CD4-positive, alpha-beta T cell (primary cell): ENCODE measurements around the gene SKAP1. TPM values are rescaled to one million over a fixed set of nuclear protein-coding genes. Genes with fewer than 3 reads are reported as not detected.
A peak's percentile ranks its signal among the peaks of the same experiment; 100 is the strongest.
"Not testable (repeated sequence)": the region's sequence is repeated elsewhere in the genome, so short reads cannot be mapped to it uniquely, and the experiment has no call there.

ENCODE experiments used
- ATAC-seq: fragments of 200-7000 bp; cut with Tn5 transposase; one replicate; pipeline ENCODE4 v1.10.0; 2022; ENCODE audit warnings: mild to moderate bottlenecking; ENCODE audit not compliant: poor library complexity
- CTCF ChIA-PET: fragments of 350-600 bp; sonication (Branson Sonifier 250); formaldehyde crosslinking; loops from one replicate; lab custom pipeline; 2021; ENCODE audit warnings: antibody characterized with exemption, inconsistent platforms; lab: Charles Lee
- POLR2A ChIA-PET: fragments of 350-600 bp; sonication (Branson Sonifier 250); formaldehyde crosslinking; loops from one replicate; lab custom pipeline; 2021; ENCODE audit warnings: antibody characterized with exemption, inconsistent platforms; lab: Charles Lee
- DNase-seq, 14 experiments: peaks; one replicate each; pipeline ENCODE4 v3.0.0-alpha.2; 2013 to 2020; ENCODE audit warnings: mixed read lengths in 2 of 14
- H3K27ac ChIP-seq, 2 donors: one replicate each; pipeline versions ENCODE4 v1.5.1 to v1.7.0; 2013; ENCODE audit warnings: low read length in 2 of 2, low read depth in 1 of 2, mild to moderate bottlenecking in 1 of 2
- H3K27me3 ChIP-seq, 2 experiments: 1 replicate in 1 of 2; 2 replicates in 1 of 2; pipeline versions ENCODE4 v1.6.1 to v1.7.0; 2013; ENCODE audit warnings: low read length in 2 of 2, control low read depth in 1 of 2, mild to moderate bottlenecking in 1 of 2, moderate library complexity in 1 of 2; ENCODE audit not compliant: insufficient read depth in 2 of 2, control insufficient read depth in 1 of 2
- H3K36me3 ChIP-seq: one replicate; pipeline ENCODE4 v1.6.1; 2013; ENCODE audit warnings: low read length, control low read depth; ENCODE audit not compliant: insufficient read depth
- H3K4me1 ChIP-seq: one replicate; pipeline ENCODE4 v1.6.1; 2013; ENCODE audit warnings: low read length, control low read depth; ENCODE audit not compliant: insufficient read depth
- H3K4me3 ChIP-seq: one replicate; pipeline ENCODE4 v1.5.1; 2013; ENCODE audit warnings: mild to moderate bottlenecking, low read length, moderate library complexity
- H3K9me3 ChIP-seq, 2 experiments: 1 replicate in 1 of 2; 2 replicates in 1 of 2; pipeline versions ENCODE4 v1.6.1 to v1.7.0; 2013; ENCODE audit warnings: low read length in 2 of 2, mild to moderate bottlenecking in 2 of 2, control low read depth in 1 of 2, moderate library complexity in 1 of 2; ENCODE audit not compliant: control insufficient read depth in 1 of 2, insufficient read depth in 1 of 2
- H3K27ac Mint-ChIP-seq: one replicate; pipeline ENCODE4 v1.8.0; 2020; ENCODE audit warnings: mixed read lengths
- H3K27me3 Mint-ChIP-seq: one replicate; pipeline ENCODE4 v1.8.0; 2021; ENCODE audit warnings: mixed read lengths
- H3K36me3 Mint-ChIP-seq: one replicate; pipeline ENCODE4 v1.8.0; 2021; ENCODE audit warnings: low read depth, mixed read lengths
- H3K4me1 Mint-ChIP-seq: one replicate; pipeline ENCODE4 v1.8.0; 2021; ENCODE audit warnings: low read depth, mixed read lengths
- H3K4me3 Mint-ChIP-seq: one replicate; pipeline ENCODE4 v1.8.0; 2020; ENCODE audit warnings: mild to moderate bottlenecking, mixed read lengths
- H3K9me3 Mint-ChIP-seq: one replicate; pipeline ENCODE4 v1.8.0; 2020; ENCODE audit warnings: mixed read lengths
- CTCF ChIP-seq: fragments of 200-600 bp; IDR thresholded peaks from one replicate; pipeline ENCODE4 v1.8.0; 2022; ENCODE audit warnings: antibody characterized with exemption, mild to moderate bottlenecking
- intact Hi-C, 2 experiments: fragments of 100-400 bp; cut with DNase I in 1 of 2; cut with micrococcal nuclease in 1 of 2; formaldehyde crosslinking; loops; one replicate each; pipeline versions ENCODE4 v1.15.1 to v1.9.0; 2023 to 2025; cut with DNase I, micrococcal nuclease
- total RNA-seq, 174 experiments: library from RNA in 2 of 174; stranded (reverse) in 2 of 174; gene quantifications; one replicate each; pipeline ENCODE4 v1.2.3 and lab custom pipeline; 2021 to 2026

The SKAP1 gene
- total RNA-seq, 2 experiments from 2014 or later, result 92.0 to 95.1 TPM

GRCh38 chr17:48293319-48294019, 136.5 kb downstream of the SKAP1 start:
- Histone ChIP-seq H3K36me3 (no peaks in the 10 kb centered on the region), H3K4me3 (no peak overlapping the region), H3K9me3 (no peaks in the 10 kb centered on the region), H3K27me3 (no peaks in the 10 kb centered on the region), H3K4me1 (peaks cover 13% of the 10 kb centered on the region), H3K27ac (peak overlapping the region in 1 of 2 donors; percentile 14)
- H3K36me3 Mint-ChIP-seq, result peaks cover 23% of the 10 kb centered on the region
- no peak for TF ChIP-seq CTCF
- ChIA-PET POLR2A (interaction anchor here (0.6 to 1.2 kb wide), 2 partner anchors 11 to 34 kb away, joined by 3 read pairs; no protein-coding TSS in a partner anchor), CTCF (interaction anchor here (1.1 to 2.5 kb wide), 5 partner anchors 9 to 58 kb away, joined by 3 to 13 read pairs (median 4); no protein-coding TSS in a partner anchor)
- ATAC-seq (no peak), DNase-seq (no peak)
- no peaks in the 10 kb centered on the region for H3K27me3 Mint-ChIP-seq
- H3K4me1 Mint-ChIP-seq, result peaks cover 63% of the 10 kb centered on the region
- H3K9me3 Mint-ChIP-seq, result no peaks in the 10 kb centered on the region
- H3K27ac Mint-ChIP-seq, result peak overlapping the region; percentile 84
- intact Hi-C loops, result no loop called here
- no peak overlapping the region for H3K4me3 Mint-ChIP-seq

GRCh38 chr17:48290378-48290777, 139.6 kb downstream of the SKAP1 start:
- H3K27me3 ChIP-seq, result no peaks in the 10 kb centered on the region
- ChIA-PET CTCF (no interaction called here), POLR2A (no interaction called here)
- Mint-ChIP-seq H3K9me3 (no peaks in the 10 kb centered on the region), H3K27me3 (no peaks in the 10 kb centered on the region), H3K36me3 (peaks cover 41% of the 10 kb centered on the region), H3K4me1 (peaks cover 50% of the 10 kb centered on the region), H3K27ac (no peak overlapping the region), H3K4me3 (no peak overlapping the region)
- no peak for TF ChIP-seq CTCF
- DNase-seq (no peak), ATAC-seq (no peak)
- H3K4me3 ChIP-seq, result no peak overlapping the region
- no peaks in the 10 kb centered on the region for H3K36me3 ChIP-seq
- no peak overlapping the region for H3K27ac ChIP-seq
- H3K4me1 ChIP-seq, result peaks cover 7% of the 10 kb centered on the region
- intact Hi-C loops, result no loop called here
- H3K9me3 ChIP-seq, result no peaks in the 10 kb centered on the region

- H3K4me1 ChIP-seq, intact Hi-C loops, DNase-seq, H3K9me3 Mint-ChIP-seq, H3K4me3 ChIP-seq, H3K27ac ChIP-seq, H3K9me3 ChIP-seq, ATAC-seq, H3K27me3 Mint-ChIP-seq, H3K27ac Mint-ChIP-seq, POLR2A ChIA-PET, H3K4me3 Mint-ChIP-seq, CTCF ChIA-PET, H3K27me3 ChIP-seq: not testable (repeated sequence)
- Mint-ChIP-seq H3K36me3 (peaks cover 44% of the 10 kb centered on the region), H3K4me1 (peaks cover 34% of the 10 kb centered on the region)
- H3K36me3 ChIP-seq, result peaks cover 15% of the 10 kb centered on the region
Observed at GRCh38 chr17:48286917-48287316, 143.1 kb downstream of the SKAP1 start.
